ENCODE measurements around the gene TCF7L1.
"Not testable (repeated sequence)": the region's sequence is repeated elsewhere in the genome, so short reads cannot be mapped to it uniquely, and the experiment has no call there.

- TF ChIP-seq, protein P1, sequence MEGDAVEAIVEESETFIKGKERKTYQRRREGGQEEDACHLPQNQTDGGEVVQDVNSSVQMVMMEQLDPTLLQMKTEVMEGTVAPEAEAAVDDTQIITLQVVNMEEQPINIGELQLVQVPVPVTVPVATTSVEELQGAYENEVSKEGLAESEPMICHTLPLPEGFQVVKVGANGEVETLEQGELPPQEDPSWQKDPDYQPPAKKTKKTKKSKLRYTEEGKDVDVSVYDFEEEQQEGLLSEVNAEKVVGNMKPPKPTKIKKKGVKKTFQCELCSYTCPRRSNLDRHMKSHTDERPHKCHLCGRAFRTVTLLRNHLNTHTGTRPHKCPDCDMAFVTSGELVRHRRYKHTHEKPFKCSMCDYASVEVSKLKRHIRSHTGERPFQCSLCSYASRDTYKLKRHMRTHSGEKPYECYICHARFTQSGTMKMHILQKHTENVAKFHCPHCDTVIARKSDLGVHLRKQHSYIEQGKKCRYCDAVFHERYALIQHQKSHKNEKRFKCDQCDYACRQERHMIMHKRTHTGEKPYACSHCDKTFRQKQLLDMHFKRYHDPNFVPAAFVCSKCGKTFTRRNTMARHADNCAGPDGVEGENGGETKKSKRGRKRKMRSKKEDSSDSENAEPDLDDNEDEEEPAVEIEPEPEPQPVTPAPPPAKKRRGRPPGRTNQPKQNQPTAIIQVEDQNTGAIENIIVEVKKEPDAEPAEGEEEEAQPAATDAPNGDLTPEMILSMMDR (IDR thresholded peaks at IDR 0.05), result not testable (repeated sequence)
- not testable (repeated sequence) for TF ChIP-seq POLR2A (IDR thresholded peaks at IDR 0.05)
Measured at GRCh38 chr2:85323988-85324367, 190.8 kb downstream of the TCF7L1 start.
